ENCODE data around the gene SGTA.

The SGTA gene

GRCh38 chr19:2744113-2744512 is 39.0 kb downstream of the SGTA start:
- no peak for DNase-seq

DNA sequence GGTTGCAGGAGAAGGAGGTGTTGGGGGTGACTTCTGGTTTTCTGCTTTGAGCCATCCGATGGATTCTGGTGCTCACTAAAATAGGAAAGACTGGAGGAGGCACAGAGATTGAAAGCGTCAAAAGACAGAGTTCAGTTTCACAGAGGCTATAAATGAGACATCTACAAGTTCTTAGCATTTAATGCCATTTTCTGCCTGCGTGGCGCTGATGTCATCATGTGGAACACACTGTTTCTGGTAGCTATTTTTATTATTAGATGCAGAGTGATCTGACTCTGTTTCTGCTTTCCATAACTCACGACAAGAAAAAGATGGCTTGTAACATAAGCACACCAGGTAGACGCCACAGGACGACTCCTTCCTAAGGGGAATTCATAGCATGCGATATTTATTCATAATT is 40.0 kb downstream of the SGTA start:
- DNase-seq, result no peak

- DNase-seq, result no peak
Observed at GRCh38 chr19:2740314-2740656, 42.8 kb downstream of the SGTA start.

DNA sequence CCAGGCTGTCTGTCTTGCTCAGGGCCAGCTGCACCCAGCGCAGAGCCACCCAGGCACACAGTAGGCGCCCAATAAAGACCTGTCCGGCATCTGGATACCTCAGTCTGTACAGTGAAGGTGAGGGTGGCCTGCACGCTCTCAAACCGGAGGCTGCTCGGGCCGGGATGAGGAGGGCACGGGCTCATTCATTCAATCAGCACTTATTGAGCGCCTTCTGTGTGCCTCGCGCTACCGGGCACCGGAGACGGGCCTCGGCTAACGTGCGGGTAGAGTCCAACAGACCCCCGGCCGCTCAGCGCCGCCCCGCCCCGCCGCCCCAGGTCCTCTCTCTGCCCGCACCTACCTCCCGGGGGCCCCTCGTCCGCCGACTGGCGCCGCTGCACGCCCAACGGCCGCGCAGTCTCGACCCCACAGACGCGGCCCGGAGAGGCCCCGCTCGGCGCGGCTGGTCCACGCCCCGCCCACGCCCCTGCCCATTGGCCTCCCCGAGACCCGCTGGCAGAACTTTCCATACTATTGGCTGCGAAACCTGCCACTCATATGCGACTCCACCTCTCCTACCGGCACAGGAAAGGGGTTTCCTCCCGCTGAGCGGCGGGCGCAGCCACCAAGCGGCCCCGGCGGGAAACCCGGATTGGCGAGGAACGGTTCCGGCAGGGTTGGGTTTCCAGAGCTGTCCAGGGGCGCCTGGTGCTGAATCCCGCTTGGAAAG is 43.3 kb downstream of the SGTA start, which contains the start of gene SLC39A3:
TSS of gene SLC39A3 (minus strand) at position 416 of the 712 bp plus-strand sequence. CDS start 2,760 bp downstream, outside the sequence.
- peak; percentile 87 for DNase-seq

DNA sequence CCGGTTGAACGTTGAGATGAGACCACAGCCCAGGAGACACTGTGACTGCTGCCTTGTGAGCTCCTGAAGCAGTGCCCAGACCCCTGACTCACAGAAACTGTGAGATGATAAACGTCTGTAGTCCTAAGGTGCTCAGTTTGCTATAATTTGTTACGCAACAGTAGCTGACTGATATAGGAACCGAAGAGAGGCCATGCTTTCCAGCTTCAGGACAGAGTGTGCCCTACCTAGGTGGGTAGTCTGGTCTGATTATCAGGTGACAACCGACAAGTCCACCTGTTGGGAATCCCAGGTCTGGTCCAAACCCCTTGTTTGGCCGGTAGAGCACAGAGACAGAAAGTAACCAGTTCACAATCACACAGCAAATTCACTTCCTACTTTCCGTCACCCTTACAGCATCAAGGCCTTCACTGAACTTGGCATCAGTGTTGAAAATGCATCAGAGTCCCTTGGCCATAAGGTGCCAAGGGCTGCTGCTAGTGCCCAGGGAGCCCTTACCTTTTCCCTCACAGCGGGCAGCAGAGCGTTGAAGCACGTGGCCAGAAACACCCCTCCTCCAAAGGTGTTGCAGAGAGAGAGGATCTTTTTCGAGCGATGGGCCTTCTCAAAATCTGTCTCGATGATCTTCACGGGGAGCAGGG is 46.4 kb downstream of the SGTA start:
- DNase-seq, result no peak

DNA sequence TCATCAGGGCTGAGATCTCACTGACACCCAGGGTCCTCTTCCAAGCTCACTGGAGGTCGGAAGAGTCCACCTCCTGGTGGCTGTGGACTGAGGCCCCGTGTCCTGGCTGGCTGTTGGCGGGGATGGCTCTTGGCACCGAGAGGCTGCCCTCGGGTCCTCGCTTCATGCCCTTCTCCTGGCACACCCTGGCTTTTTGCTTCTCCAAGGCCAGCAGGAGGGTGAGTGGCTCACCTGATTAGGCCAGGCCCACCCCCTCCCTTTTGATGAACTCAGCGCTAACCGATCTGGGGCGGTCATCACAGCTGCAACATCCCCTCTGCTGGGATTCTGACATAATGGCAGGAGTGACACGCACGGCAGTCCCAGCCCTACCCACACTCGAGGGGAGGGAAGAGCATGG is 47.7 kb downstream of the SGTA start:
- no peak for DNase-seq

GRCh38 chr19:2734589-2735288 is 48.3 kb downstream of the SGTA start:
- no peak for DNase-seq

- no peak for DNase-seq
Observed at GRCh38 chr19:2733930-2734588, 49.0 kb downstream of the SGTA start.

DNA sequence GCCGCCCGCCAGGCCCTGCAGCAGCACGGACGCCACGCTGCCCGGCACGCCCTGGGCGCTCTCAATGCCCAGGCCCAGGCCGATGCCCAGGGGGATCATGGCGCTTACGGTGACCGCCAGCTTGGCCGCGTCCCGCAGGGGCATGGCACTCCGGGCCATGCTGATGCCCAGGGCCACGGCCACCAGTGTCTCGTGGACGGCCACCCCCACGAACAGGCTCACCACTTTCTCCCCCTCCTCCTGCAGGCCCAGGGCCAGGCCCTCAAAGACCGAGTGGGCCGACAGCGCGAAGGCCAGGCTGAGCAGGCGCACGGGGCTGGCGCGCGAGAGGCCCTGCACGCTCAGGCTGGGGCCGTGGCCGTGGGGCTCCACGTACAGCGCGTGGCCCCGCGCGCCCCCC is 50.2 kb downstream of the SGTA start:
- no peak for DNase-seq

GRCh38 chr19:2732157-2732725 is 50.8 kb downstream of the SGTA start:
- no peak for DNase-seq

DNA sequence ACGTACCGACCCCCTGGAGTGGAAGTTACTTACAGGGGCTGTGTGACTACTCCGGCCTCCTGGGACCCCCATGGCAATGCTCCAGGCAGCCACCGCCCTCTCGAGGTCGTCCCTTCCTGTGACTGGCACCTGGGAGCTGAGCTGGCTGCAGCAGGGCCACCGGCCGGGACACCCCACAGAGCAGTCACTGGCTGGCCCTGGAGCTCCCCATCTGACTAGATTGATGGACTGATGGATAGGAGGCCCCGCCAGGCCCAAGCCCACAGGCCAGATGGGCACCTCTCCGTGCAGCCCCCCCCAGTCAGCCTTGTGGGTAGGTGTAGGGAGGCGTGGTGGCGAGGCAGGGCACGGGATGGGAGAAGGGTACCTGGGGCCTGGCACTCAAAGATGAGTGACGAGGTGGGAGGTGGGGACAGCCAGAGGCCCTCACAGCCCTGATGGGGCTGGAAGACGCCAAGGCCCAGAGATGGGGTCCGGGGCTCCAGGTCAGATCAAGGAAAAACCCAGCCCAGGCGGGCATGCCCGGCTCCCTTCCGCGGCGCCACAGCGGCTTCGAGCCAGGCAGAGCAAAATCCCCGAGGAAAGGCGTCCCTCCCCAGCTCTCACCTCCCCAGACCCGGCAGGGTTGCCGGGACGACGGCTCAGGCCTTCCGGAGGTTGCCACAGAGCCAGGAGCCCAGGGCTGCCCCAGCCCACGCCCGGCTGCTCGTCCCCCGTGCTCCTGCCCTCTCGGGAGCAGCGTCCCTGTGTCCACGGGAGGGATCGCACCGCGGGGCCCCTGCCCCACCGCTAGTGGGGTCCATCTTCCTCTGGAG is 51.7 kb downstream of the SGTA start:
- no peak for DNase-seq

- DNase-seq, result no peak
Observed at GRCh38 chr19:2729943-2730818, 52.9 kb downstream of the SGTA start.

DNA sequence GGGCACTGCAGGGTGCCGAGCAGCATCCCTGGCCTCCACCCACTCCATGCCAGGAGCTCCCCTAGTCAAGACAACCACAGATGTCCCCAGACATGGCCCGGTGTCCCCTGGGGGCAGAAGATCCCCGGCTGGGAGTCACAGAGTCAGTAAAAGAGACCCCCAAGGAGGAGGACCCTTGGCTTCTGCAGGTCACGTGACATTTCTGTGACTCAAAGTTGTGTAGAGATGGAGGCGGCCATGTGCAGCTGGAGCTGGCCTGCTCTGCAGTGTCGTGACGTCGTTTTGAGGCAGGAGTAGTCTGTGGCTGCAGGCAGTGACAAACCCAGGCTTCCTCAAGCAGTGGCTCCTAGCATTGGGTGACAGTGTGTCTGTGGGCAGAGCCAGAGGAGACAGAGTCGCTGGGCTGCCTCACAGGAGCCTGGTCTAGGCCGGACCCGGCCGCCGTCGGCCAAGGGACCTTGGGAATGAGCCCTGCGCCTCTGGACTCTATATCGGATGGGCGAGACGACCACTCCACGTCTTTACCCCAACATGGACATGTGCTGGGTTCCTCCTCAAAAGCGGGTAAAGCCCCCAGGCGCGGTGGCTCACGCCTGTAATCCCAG is 54.2 kb downstream of the SGTA start:
- DNase-seq, result no peak

GRCh38 chr19:2727640-2727944 is 55.5 kb downstream of the SGTA start:
- DNase-seq, result no peak

DNA sequence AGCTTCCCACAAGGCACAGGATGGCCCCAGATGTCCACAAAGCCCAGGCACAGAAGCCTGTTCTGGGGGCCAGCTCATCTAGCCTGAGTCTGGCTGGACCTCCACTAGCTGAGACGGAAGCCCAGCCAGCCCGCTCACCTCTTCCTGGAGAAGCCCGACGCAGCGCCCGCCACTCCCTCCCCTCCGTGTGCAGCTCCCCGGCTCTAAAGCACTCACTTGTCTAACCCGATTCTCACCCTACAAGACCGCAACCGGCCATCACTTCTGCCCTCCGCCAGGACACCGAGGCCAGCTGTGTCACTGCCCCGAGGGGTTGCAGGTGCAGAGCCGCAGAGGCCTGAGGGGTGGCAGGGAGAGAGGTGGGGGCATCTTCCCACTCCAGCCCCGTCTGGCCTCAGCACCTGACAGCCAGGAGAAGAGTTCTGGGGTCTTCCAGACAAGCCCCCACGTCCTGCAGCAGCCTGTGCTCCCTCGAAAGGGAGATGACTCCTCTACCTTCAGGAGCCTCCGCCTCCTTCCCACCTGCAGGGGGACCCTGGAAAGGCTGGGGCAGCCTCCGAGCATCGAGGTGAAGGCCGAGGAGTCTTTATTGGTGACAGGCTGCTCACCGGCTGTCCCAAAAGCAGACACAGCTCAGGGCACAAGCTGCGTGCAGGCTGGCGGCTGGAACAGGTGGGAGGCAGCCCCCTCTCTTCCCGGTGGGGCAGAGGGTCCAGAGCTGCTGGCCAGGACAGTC is 56.0 kb downstream of the SGTA start:
- DNase-seq, result no peak

DNA sequence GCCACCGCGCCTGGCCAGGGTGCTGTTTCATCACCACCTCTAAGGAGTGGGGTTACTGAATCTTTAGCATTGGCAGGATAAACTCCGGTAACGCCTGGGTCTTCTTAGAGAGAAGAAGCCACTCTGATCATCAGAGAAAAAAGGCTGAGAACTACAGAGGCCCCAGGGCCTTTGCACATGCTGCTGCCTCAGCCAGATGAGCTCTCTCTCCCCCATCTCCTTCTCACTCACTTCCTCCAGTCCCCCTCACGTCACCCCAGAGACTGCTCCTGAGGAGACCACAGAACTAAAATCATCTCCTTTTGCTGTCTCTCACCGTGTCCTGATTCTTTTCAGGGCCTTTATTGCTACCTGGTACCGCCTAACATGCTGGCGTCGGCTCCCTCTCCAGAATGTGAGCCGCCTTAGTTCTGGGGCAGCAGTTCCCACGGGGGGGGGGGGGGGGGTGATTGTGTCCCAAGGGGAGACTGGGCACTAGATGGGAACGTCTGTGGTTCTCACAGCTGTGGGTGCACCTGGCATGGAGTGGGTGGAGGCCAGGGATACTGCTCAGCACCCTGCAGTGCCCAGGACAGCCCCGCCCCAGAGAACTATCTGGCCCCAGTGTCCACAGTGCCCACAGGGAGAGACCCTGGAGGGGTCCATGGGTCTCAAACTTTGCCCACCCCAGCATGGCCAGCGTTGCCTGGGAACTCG is 56.8 kb downstream of the SGTA start:
- DNase-seq, result no peak

- no peak for DNase-seq
Observed at GRCh38 chr19:2724148-2724557, 58.9 kb downstream of the SGTA start.

DNA sequence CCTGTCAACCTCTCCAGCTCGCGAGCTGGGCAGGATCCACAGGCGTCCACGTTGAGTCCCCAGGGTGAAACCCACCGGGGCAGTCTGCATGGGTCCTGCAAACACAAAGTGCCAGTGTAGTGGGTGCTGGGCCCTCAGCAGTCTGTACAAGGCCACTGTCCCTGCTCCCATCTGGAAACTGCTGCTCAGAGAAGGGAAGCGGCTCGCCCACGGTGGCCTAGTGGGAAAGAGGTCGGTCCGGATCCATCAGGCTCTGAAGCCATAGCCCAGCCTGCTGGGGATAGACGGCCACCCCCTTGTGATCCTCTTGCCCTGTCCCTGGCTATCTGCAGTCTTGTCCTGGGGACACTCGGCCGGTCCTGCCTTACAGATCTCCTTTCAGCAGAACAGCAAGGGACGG is 59.3 kb downstream of the SGTA start:
- DNase-seq, result no peak

DNA sequence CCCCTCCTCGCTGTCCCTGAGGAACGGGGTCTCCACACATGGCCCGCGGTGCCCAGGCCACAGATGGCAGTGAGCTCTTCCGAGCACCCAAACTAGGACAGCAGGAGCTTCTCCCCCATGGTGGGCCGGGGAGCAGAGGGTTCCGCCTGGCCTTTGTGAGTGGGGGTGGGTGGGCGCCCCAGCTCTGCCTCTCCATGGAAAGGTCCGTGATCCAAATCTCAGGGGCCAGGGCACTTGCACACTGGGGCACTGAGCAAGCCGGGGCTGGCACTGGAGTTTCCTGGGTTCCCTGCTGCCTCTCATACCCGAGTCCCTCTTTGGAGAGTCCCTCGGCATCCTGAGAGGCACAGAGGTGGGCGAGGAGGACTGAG is 59.7 kb downstream of the SGTA start:
- DNase-seq, result no peak
